Stimulated activated CD4-positive, alpha-beta T cell treated with anti-CD3 and anti-CD28 coated beads, Interleukin-4, amount 100 ng/mL, for 4 hours (primary cell): ENCODE data around the gene AGPS.
"Not testable (repeated sequence)": the region's sequence is repeated elsewhere in the genome, so short reads cannot be mapped to it uniquely, and the experiment has no call there.

Source experiments
- DNase-seq, 2 experiments: peaks; one replicate each; pipeline ENCODE4 v3.0.0-alpha.2; 2020

AGPS gene

GRCh38 chr2:177391822-177392372, 676 bp upstream of the AGPS start:
- no peak for DNase-seq

GRCh38 chr2:177393203-177393755, 706 bp downstream of the AGPS start:
- DNase-seq, result no peak

GRCh38 chr2:177393824-177394593, 1.4 kb downstream of the AGPS start:
- DNase-seq, result no peak

GRCh38 chr2:177394594-177394973, 2.0 kb downstream of the AGPS start:
- no peak for DNase-seq

GRCh38 chr2:177395351-177396065, 2.9 kb downstream of the AGPS start:
- DNase-seq, result no peak

- DNase-seq, result no peak
Measured at GRCh38 chr2:177396703-177397460, 4.3 kb downstream of the AGPS start.

- DNase-seq, result no peak
Measured at GRCh38 chr2:177397481-177398289, 5.1 kb downstream of the AGPS start.

DNA sequence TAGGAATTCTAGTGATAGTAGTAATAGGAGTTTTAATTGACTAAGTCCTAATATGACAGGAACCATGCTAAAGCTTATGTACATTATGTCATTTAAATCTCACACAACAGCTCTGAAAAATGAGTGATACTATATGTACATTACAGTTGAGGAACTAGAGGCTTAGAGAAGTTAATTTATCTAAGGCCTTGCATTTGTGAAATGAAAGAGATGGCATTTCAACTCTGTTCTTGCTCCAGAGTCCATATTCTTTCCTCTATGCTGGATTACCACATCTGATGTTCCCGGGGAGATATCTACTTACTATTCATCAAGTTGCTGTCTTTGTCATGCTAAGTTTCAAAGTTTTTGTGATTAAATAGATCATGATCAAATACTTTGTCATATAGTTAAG, 5.7 kb downstream of the AGPS start:
- no peak for DNase-seq

DNA sequence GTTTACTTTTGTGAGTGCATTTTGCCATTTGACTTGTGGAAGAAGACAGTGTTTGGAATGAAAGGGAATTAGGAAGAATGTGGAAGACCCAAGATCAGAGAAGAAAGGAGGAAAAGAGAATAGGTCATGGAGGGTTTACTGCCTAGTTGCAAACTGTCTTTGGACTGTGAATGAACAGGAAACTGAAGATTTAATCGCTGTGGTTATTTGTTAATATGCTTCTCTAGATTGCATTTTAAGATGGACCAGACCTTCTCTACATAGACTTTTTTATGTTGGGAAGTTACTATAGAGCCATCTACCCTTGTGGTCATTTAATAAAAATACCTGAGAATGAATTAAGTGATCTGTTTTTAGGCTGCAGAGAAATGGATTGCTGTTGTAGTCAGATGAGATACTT, 6.2 kb downstream of the AGPS start:
- DNase-seq, result no peak

DNA sequence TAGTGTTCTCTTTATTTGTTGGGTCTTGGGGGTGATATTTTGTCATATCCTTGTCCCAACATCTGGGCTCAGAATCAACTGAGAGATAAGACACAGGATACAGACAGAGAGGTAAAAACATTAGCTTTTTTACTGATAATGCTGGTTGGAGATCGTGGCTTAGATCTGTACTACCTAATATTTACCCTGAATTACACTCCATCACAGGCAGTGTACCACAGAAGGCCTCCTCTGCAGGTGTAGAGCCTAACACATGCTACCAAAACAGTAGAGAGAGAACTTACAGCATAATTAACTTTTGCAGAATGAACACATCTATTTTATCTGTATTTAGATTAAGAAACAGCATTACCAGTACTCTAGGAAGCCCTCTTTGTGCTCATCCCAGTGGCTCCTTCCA, 6.8 kb downstream of the AGPS start:
- DNase-seq, result no peak

GRCh38 chr2:177400337-177400923, 7.9 kb downstream of the AGPS start:
- DNase-seq, result no peak

DNA sequence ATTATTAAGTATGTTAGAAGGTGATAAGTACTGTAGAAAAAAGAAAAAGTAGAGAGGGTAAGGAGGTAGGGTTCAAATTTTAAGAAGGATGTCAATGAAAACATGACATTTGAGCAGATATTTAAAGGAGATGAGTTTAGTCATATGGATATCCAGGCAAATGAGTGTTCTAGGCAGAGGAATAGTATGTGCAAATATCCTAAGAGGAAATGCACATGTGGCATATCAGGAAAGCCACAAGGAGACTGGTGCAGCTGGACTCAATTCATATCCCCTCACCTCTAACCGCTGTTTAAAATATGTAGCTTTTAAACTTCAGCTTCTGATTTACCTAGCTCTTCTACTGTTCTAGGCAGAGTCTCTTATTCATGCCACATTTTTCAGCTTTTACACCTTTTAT, 9.5 kb downstream of the AGPS start:
- DNase-seq, result no peak

- no peak for DNase-seq
Measured at GRCh38 chr2:177403838-177404237, 11.3 kb downstream of the AGPS start.

- DNase-seq, result no peak
Measured at GRCh38 chr2:177404243-177404642, 11.7 kb downstream of the AGPS start.

GRCh38 chr2:177405029-177405692, 12.6 kb downstream of the AGPS start:
- no peak for DNase-seq

GRCh38 chr2:177406182-177406581, 13.6 kb downstream of the AGPS start:
- no peak for DNase-seq

- DNase-seq, result no peak
Measured at GRCh38 chr2:177407031-177407430, 14.5 kb downstream of the AGPS start.

DNA sequence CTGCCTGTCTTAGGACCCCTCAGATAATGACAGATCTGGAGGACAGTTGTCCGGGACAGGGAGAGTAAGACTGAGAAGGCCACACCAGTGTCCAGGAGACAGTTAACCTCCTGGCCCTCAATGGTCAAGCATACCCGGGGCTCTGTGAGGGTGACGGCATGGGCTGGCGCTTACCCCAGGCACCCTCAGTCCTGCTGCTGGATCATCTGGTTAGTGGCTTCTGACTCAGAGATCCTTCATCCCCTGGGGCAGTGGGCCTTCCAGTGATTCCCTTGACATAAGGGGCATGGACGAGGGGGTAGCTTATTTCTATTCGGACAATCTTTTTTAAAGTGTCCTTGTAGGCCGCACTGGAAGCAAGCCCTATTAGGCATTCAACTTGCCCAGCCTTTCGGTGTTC, 18.1 kb downstream of the AGPS start:
- DNase-seq, result not testable (repeated sequence)

DNA sequence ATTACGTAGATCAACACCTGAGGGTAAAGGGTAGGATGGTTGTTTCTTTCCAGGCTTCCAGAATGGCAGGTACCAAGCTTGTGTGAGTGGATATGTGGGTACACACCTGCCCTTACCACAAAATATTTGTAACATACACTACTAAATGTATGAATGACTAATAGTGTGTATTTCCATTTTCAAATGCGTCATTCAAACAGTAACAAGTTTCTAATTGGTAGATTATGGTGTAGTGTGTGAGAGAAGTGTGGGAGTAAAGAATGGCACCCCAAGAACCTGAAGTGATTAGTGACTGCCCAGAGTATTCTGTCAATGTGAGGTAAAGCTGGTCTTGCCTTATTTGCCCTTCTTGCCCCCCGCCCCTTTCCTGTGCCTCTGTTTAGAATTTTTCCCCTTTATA, 21.1 kb downstream of the AGPS start:
- no peak for DNase-seq

GRCh38 chr2:177419274-177419673, 26.7 kb downstream of the AGPS start:
- DNase-seq, result no peak

- no peak for DNase-seq
Measured at GRCh38 chr2:177422271-177422670, 29.7 kb downstream of the AGPS start.
